NCI-H1105 treated with DMSO at 0.1 percent for 48 hours (cell line): ENCODE data around the gene MINDY2.

ENCODE experiments used
- DNase-seq: peaks from one replicate; lab custom pipeline; 2025; lab: John Stamatoyannopoulos, UW

Gene MINDY2, protein sequence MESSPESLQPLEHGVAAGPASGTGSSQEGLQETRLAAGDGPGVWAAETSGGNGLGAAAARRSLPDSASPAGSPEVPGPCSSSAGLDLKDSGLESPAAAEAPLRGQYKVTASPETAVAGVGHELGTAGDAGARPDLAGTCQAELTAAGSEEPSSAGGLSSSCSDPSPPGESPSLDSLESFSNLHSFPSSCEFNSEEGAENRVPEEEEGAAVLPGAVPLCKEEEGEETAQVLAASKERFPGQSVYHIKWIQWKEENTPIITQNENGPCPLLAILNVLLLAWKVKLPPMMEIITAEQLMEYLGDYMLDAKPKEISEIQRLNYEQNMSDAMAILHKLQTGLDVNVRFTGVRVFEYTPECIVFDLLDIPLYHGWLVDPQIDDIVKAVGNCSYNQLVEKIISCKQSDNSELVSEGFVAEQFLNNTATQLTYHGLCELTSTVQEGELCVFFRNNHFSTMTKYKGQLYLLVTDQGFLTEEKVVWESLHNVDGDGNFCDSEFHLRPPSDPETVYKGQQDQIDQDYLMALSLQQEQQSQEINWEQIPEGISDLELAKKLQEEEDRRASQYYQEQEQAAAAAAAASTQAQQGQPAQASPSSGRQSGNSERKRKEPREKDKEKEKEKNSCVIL

GRCh38 chr15:58770857-58771620 is at the start of gene MINDY2:
Gene MINDY2 (plus strand): TSS chr15:58771302. CDS start chr15:58771396, 94 bp downstream.
- peak; percentile 100 for DNase-seq

DNA sequence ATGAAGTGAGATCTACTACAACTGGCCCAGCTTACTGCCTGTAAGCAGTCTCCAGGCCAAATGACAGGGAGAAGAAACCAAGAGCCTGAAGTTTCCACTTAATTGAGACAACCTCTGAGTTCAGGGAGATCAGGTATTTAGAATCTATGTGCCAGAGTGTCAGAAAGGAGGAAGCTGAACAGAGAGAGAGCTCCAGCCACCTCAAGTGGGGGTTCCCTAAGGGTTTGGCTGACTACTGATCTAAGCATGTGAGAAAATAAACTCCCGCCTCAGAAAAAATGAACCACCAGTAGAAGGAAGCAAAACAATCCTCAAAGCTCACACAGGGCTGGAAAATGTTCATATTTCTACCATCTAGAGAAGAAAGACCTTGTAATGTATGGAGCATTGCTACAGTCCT is 46.6 kb upstream of the MINDY2 start:
- no peak for DNase-seq

GRCh38 chr15:58726867-58727266 is 44.2 kb upstream of the MINDY2 start:
- no peak for DNase-seq

DNA sequence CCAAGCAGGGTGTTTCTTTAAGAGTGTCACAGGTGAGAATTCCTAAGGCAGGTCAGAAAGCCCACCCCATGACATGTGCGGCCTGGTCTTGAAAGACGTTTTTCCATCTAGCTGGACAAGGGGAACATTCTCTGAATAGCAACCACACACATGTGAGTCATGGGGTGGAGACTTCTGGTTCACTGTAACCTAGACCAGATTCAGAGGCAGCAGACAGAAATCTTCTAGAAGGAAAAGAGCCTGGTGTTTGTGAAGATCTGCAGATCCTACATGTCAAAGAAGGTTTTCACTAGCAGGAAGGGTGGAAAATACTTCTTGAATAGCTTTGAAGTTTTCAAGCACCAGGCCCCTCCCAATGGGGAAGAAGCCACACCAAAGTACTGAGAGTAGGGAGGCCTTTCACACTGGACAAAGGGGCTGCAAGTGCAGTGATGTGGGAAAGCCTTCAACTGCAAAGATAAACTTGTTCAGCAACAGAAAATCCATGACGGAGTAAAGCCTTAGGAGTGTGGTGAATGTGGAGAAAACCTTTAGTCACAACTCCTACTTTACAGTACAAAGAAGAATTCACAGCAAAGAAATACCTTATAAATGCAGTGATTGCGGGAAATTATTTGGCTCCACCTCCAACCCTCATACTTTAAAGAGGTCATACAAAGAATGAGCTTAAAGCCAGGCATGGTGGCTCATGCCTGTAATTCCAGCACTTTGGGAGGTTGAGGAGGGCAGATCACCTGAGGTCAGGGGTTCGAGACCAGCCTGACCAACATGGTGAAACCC is 39.2 kb upstream of the MINDY2 start:
- DNase-seq = no peak

DNA sequence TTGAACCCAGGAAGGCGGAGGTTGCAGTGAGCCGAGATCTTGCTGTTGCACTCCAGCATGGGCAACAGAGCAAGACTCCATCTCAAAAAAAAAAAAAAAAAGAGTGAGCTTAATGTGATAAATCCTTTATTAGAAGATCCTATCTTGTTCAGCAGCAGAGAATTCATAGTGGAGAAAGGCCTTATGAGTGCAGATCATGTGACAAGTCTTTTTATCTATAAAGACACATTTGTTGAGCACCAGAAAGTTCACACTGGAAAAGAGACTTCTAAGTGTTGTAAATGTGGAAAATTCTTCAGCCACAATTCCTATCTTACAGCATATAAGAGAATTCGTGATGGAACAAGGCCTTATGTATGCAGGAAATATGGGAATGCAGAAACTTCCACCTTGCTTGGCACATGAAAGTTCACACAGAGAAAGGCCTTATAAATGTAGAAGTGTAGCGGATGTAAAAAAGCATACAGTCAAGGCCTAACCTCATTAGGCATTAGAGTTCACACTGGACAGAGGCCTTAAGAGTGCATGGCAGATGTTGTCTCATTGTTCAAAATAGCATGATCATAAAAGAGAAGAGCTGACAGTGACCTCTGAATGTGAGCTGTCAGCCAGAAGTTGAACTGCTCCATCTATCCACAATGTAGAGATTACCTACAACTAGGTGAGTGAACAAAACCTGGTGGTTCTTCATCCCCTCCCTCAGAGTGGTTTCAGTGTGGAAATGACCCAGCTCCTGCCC is 38.3 kb upstream of the MINDY2 start:
- DNase-seq = no peak

- no peak for DNase-seq
Measured at GRCh38 chr15:58734859-58735258, 36.2 kb upstream of the MINDY2 start.

GRCh38 chr15:58736018-58736643 is 35.0 kb upstream of the MINDY2 start:
- no peak for DNase-seq

DNA sequence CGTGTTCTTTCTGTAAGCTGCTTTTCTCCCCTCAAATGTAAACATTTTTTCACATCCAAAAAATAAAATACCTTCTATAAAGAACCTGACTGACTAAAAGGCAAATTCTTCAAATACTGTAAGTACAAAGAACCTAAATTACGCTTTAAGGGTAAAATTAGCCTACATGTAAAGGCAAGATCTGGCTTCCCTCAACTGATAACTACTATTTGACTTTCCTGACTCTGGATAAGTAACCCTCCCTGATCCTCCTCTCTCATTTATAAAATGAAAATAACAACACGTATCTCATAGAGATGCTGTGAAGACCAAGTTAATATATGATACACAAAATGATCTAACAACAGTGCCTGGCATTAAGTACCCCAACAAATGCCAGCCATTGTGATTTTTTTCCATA is 33.8 kb upstream of the MINDY2 start:
- DNase-seq = no peak

DNA sequence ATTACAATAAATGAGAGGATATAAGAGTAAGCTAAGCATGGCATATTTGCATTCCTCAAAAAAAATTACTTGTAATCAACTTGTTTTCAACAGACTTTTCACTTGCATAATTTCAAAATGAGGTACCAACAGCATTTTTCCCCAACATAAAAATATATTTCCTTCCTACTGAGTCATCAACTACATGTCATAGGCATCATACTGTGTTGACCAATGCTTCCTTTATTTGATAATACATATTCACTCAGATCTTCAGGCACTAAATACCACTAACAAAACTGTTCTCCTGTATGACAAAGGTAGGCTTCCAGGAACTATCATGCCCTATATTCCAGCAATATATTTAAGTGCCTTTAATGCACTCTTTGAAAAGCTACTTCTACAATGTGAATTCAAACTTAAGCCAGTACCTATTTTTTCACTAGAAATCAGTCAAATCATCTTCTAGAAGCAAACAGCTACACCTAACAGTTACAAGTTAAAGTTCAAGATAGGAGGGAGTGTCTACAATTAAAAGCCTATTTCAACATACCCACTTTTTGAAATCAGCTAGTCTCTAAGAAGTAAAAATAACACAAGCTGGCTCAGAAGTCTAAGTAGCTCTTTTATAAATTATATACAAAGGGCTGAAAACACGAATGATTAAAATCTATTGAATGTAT is 32.9 kb upstream of the MINDY2 start:
- no peak for DNase-seq

DNA sequence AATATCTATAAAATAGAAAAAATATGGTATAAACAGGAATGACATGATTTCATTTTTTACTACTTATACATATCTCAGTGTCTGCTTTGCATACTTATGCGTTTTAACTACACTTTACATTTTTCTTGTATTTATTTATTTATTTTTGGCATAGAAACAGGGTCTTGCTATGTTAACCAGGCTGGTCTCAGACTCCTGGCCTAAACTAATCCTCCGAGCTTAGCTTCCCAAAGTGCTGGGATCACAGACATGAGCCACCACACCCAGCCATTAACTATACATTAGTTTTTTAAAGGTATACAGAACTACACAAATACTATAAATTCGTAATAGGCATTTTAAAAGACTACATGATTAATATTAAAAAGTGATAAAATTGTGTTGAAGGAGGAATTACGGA is 30.7 kb upstream of the MINDY2 start:
- DNase-seq = no peak

DNA sequence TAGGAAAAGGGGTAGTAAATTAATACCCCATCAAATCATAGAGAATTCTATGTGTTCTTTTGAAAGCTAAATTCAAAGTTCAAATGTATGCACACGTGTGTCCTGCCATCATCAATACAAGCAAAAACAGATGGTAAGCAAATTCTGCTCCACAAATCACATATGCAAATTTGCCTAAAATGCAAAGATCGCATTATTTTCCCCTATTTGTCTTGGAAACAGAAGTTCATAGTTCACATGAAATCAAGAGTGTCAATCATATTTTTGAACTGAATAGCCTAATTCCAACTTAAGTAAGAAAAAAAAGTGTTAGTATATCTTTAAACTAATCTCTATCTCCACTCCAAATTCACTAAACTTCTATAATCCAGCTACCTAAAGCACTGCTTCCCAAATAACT is 30.1 kb upstream of the MINDY2 start:
- no peak for DNase-seq

GRCh38 chr15:58742022-58742813 is 28.9 kb upstream of the MINDY2 start:
- no peak for DNase-seq

- no peak for DNase-seq
Measured at GRCh38 chr15:58742819-58743502, 28.1 kb upstream of the MINDY2 start.

DNA sequence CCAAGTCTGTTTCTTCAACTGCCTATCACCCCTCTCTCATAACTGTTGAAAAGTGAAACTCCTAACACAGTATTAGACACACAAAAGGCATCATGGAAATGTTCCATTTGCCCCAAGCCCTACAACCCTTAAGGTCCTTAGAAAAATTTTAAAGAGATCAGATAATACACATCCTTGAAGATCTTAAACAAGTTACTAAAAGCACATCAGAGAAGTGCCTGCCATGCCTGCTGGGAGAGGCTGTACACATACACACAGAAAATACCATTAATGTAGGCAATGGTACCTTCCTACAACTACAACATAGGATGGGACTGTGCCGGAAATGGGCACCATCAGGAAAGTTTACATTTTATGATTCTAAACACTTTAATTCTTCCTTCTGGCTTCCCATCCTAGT is 24.9 kb upstream of the MINDY2 start:
- DNase-seq = no peak

- peak; percentile 39 for DNase-seq
Measured at GRCh38 chr15:58748040-58748851, 22.9 kb upstream of the MINDY2 start.

GRCh38 chr15:58748852-58749531 is 22.1 kb upstream of the MINDY2 start:
- DNase-seq = peak; percentile 76

DNA sequence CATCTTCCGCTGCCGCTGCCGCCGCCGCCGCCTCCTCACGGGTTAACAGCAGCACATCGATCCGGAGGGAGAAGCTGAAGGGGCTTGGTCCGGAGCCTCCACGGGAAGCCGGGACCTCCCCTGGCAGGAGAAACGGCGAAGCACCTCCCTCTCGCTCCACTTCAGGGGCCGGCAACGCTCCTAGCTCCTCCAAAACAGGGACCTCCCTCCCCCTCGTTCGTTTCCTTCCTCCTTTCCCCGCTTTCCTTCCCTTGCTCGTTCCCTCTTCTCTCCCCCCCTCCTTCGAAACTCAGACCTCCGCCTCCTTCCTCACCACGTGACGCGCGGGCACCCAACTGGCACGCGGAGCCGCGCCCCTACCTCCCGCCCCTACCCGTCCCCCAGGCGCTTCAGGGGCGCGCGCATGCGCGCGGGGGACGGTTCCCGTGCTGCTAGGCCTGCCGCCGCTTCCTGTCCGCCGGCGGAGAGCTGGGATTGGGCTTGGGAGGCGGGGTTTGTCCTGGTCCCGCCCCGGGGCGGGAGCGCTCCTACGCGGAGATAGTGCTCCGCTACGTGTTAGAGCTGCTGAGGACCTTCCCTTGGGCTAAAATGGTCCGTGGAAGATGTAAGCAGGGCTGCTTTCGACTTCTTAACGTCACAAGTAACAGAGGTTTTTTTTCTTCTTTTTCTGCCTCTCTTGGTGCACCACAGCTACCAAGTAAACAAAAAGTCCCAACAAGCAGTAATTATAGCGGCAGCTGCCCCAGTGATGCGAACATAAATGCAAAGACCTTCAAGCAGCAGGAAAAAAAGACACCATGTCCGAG is 21.4 kb upstream of the MINDY2 start, which contains the start of gene ADAM10:
ADAM10 (minus strand) TSS at position 176 of the 806 bp plus-strand sequence; CDS start at position 3, 173 bp downstream.
- DNase-seq = peak; percentile 99
